K562 (cell line): Measurements from ENCODE around the gene ASB7. TPM values are rescaled to one million over a fixed set of nuclear protein-coding genes. Genes with fewer than 3 reads are reported as not detected.

ENCODE experiments used
- ATAC-seq: fragments of 200-7000 bp; cut with Tn5 transposase; 3 replicates; pipeline ENCODE4 v1.9.1; 2020; ENCODE audit warnings: moderate library complexity
- BruUV-seq: library from RNA; stranded (reverse); fragments of 400-500 nt; replicated peaks from 2 replicates; lab custom pipeline; 2021; lab: Mats Ljungman, UMichigan
- CTCF ChIA-PET: fragments of 300-600 bp; formaldehyde crosslinking; extraction: SDS; loops from one replicate; lab custom pipeline; 2021; ENCODE audit warnings: low intra/inter-chr PET ratio; lab: Yijun Ruan, JAX
- POLR2A ChIA-PET: fragments of 300-600, 350-650 bp; sonication (Branson Sonifier 250); formaldehyde crosslinking; extraction: SDS; loops from one replicate; lab custom pipeline; 2021; ENCODE audit warnings: antibody characterized with exemption, inconsistent platforms; lab: Yijun Ruan, JAX
- DNase-seq, 4 experiments: peaks; one replicate each; pipeline versions ENCODE4 v3.0.0 to v3.0.0-alpha.2; 2011 to 2018; ENCODE audit warnings: low spot score in 3 of 4, mixed read lengths in 3 of 4; ENCODE audit errors: extremely low read depth in 1 of 4
- FAIRE-seq: peaks from 2 replicates; lab custom pipeline; 2011; peaks lifted over from hg19 to GRCh38; lab: Jason Lieb, UNC
- H2AFZ ChIP-seq: 2 replicates; pipeline ENCODE4 v1.6.0; 2011; ENCODE audit warnings: low read depth, low read length, control low read depth, inconsistent platforms
- H3K27ac ChIP-seq: fragments of 200-600 bp; 3 replicates; pipeline ENCODE4 v1.8.0; 2011; ENCODE audit warnings: low read depth, mild to moderate bottlenecking, control low read depth, inconsistent platforms, low read length, moderate library complexity, mixed read lengths; ENCODE audit errors: extremely low read depth
- H3K27me3 ChIP-seq, 2 experiments: fragments of 300-600 bp in 1 of 2; 2 replicates in 1 of 2; 3 replicates in 1 of 2; pipeline versions ENCODE4 v1.6.0 to v1.8.0; 2011; ENCODE audit warnings: inconsistent platforms in 2 of 2, low read length in 2 of 2, mild to moderate bottlenecking in 1 of 2, mixed read lengths in 1 of 2, moderate library complexity in 1 of 2; ENCODE audit not compliant: control insufficient read depth in 2 of 2, insufficient read depth in 2 of 2
- H3K36me3 ChIP-seq: fragments of 300-600 bp; 3 replicates; pipeline ENCODE4 v1.8.0; 2011; ENCODE audit warnings: mild to moderate bottlenecking, low read length, inconsistent platforms; ENCODE audit not compliant: control insufficient read depth, insufficient read depth
- H3K4me1 ChIP-seq, 2 experiments: fragments of 200-600 bp in 1 of 2; replicated peaks in 1 of 2; 2 replicates in 1 of 2; 3 replicates in 1 of 2; pipeline versions ENCODE4 v1.5.1 to v1.8.0; 2011; ENCODE audit warnings: inconsistent platforms in 2 of 2, low read length in 2 of 2, mild to moderate bottlenecking in 1 of 2, mixed read lengths in 1 of 2, moderate library complexity in 1 of 2; ENCODE audit not compliant: control insufficient read depth in 2 of 2, insufficient read depth in 2 of 2
- H3K4me2 ChIP-seq: 2 replicates; pipeline ENCODE4 v1.6.1; 2011; ENCODE audit warnings: low read length, control low read depth, inconsistent platforms, mixed read lengths; ENCODE audit not compliant: insufficient read depth
- H3K4me3 ChIP-seq: fragments of 200-600 bp; sonication (generic), shearing (Covaris generic); 2 replicates; pipeline ENCODE4 v1.5.1; 2016; ENCODE audit warnings: control low read depth, inconsistent platforms
- H3K79me2 ChIP-seq: fragments of 200-600 bp; 3 replicates; pipeline ENCODE4 v1.8.0; 2011; ENCODE audit warnings: low read length, inconsistent platforms; ENCODE audit not compliant: control insufficient read depth, insufficient read depth
- H3K9ac ChIP-seq, 2 experiments: 2 replicates each; pipeline versions ENCODE4 v1.6.0 to v1.6.1; 2011; ENCODE audit warnings: low read depth in 2 of 2, low read length in 2 of 2, control low read depth in 1 of 2, inconsistent platforms in 1 of 2, mild to moderate bottlenecking in 1 of 2, mixed read lengths in 1 of 2; ENCODE audit not compliant: insufficient read depth in 1 of 2
- H3K9me1 ChIP-seq: one replicate; pipeline ENCODE4 v1.6.0; 2011; ENCODE audit warnings: inconsistent platforms, mild to moderate bottlenecking, low read length, moderate library complexity; ENCODE audit not compliant: control insufficient read depth, insufficient read depth
- H3K9me3 ChIP-seq: replicated peaks from 2 replicates; pipeline ENCODE4 v1.5.1; 2011; ENCODE audit warnings: low read depth, low read length, inconsistent platforms; ENCODE audit not compliant: control insufficient read depth, insufficient read depth
- H4K20me1 ChIP-seq: replicated peaks from 2 replicates; pipeline ENCODE4 v1.6.1; 2011; ENCODE audit warnings: low read length, inconsistent platforms, mixed read lengths; ENCODE audit not compliant: control insufficient read depth, insufficient read depth
- BACH1 ChIP-seq: fragments of 200-800 bp; sonication (Bioruptor generic); IDR thresholded peaks from 2 replicates; pipeline ENCODE4 v1.6.1; 2016; ENCODE audit warnings: missing genetic modification characterization, missing compliant biosample characterization
- HDAC6 ChIP-seq: IDR thresholded peaks from 2 replicates; pipeline ENCODE4 v1.6.1; 2012; ENCODE audit warnings: low read depth, mild to moderate bottlenecking, control low read depth, inconsistent platforms, low read length, moderate library complexity
- HIVEP1 ChIP-seq: fragments of 250-450 bp; sonication (Bioruptor Pico); IDR thresholded peaks from 2 replicates; pipeline ENCODE4 v1.4.0; 2020; ENCODE audit warnings: mild to moderate bottlenecking
- MAZ ChIP-seq, 2 experiments: fragments of 450-650 bp in 1 of 2; sonication (generic) in 1 of 2; formaldehyde crosslinking; IDR thresholded peaks in 1 of 2; conservative IDR thresholded peaks in 1 of 2; 2 replicates each; pipeline versions ENCODE4 v1.4.0 to v1.5.0; 2020; ENCODE audit warnings: mild to moderate bottlenecking in 1 of 2, missing genetic modification reagents in 1 of 2
- MLX ChIP-seq, 2 experiments: fragments of 450-650 bp in 1 of 2; sonication (generic) in 1 of 2; formaldehyde crosslinking; conservative IDR thresholded peaks; 2 replicates each; pipeline versions ENCODE4 v1.4.0 to v1.8.1; 2020 to 2022; ENCODE audit warnings: mild to moderate bottlenecking in 1 of 2, missing genetic modification reagents in 1 of 2
- NKRF ChIP-seq: fragments of 450-650 bp; IDR thresholded peaks from 2 replicates; pipeline ENCODE4 v1.6.1; 2016; ENCODE audit warnings: borderline replicate concordance
- PREB ChIP-seq: sonication (generic); formaldehyde crosslinking; IDR thresholded peaks from 2 replicates; pipeline ENCODE4 v1.8.1; 2023; ENCODE audit warnings: mild to moderate bottlenecking, missing genetic modification reagents
- RFX1 ChIP-seq: fragments of 450-650 bp; IDR thresholded peaks from 2 replicates; pipeline ENCODE4 v1.6.1; 2016; ENCODE audit warnings: mild to moderate bottlenecking, moderate library complexity
- SMAD3 ChIP-seq: fragments of 450-650 bp; formaldehyde crosslinking; conservative IDR thresholded peaks from 2 replicates; pipeline ENCODE4 v1.4.0; 2020; ENCODE audit warnings: mild to moderate bottlenecking
- SRF ChIP-seq, 2 experiments: fragments of 250-450, 450-650 bp in 1 of 2; sonication (Bioruptor Pico) in 1 of 2; sonication (generic) in 1 of 2; formaldehyde crosslinking; IDR thresholded peaks; 2 replicates each; pipeline versions ENCODE4 v1.5.0 to v1.5.1; 2020 to 2022; ENCODE audit warnings: mild to moderate bottlenecking in 1 of 2, missing genetic modification reagents in 1 of 2
- STAG1 ChIP-seq: sonication (generic); formaldehyde crosslinking; IDR thresholded peaks from 2 replicates; pipeline ENCODE4 v1.5.0; 2020; ENCODE audit warnings: missing genetic modification reagents, borderline replicate concordance
- STAT5A ChIP-seq: IDR thresholded peaks from 2 replicates; pipeline ENCODE4 v1.6.1; 2012; ENCODE audit warnings: low read length, inconsistent platforms, borderline replicate concordance
- THRB ChIP-seq: fragments of 450-650 bp; formaldehyde crosslinking; conservative IDR thresholded peaks from 2 replicates; pipeline ENCODE4 v1.4.0; 2022; ENCODE audit warnings: mild to moderate bottlenecking, missing genetic modification characterization
- ZNF232 ChIP-seq: sonication (generic); formaldehyde crosslinking; IDR thresholded peaks from 2 replicates; pipeline ENCODE4 v1.8.0; 2022; ENCODE audit warnings: mild to moderate bottlenecking, missing genetic modification reagents
- ZNF449 ChIP-seq: fragments of 250-450 bp; sonication (Bioruptor Pico); IDR thresholded peaks from 2 replicates; pipeline ENCODE4 v1.8.0; 2022; ENCODE audit warnings: moderate library complexity, mild to moderate bottlenecking, inconsistent platforms
- ZNF644 ChIP-seq: fragments of 200-800 bp; sonication (Bioruptor generic); IDR thresholded peaks from 2 replicates; pipeline ENCODE4 v1.6.1; 2016; ENCODE audit warnings: low read depth, missing genetic modification characterization, missing compliant biosample characterization
- WGBS: fragments of 100-300 bp; shearing (Covaris generic); methylation state at CpG from one replicate; pipeline ENCODE4 v1.1.6; 2016; ENCODE audit warnings: low coverage, mixed read lengths; ENCODE audit not compliant: insufficient coverage; ENCODE audit errors: missing lambda C conversion rate; 5-methylcytosine and 5-hydroxymethylcytosine counted together
- in situ Hi-C: fragments of 300-500 bp; cut with MboI; formaldehyde crosslinking; loops from 4 replicates; pipeline ENCODE4 v1.15.0; 2018; ENCODE audit warnings: inconsistent platforms, mixed read lengths
- intact Hi-C: fragments of 100-400 bp; cut with micrococcal nuclease; formaldehyde crosslinking; loops from 2 replicates; pipeline ENCODE4 v1.14.2; 2022
- polyA plus RNA-seq, 8 experiments: library from polyadenylated mRNA; depleted of rRNA in 4 of 8; stranded (reverse) in 5 of 8; unstranded in 3 of 8; fragments of >200 nt; fragmentation: Nextera tagmentation in 2 of 8; fragmentation: Illumina TruSeq in 1 of 8; extraction: Ambion mirVana in 2 of 8; extraction: Trizol in 1 of 8; gene quantifications; 2 replicates each; pipeline versions ENCODE4 v1.2.1 to v1.2.3, GENCODE V29; 2011 to 2014; ENCODE audit warnings: inconsistent platforms in 1 of 8, missing spikeins in 1 of 8
- total RNA-seq, 7 experiments: library from RNA; depleted of rRNA in 6 of 7; stranded (reverse); fragments of >200 nt in 6 of 7; fragmentation: Illumina TruSeq in 2 of 7; extraction: Trizol in 2 of 7; gene quantifications; 2 replicates each; pipeline versions ENCODE4 v1.2.1 to v1.2.3, GENCODE V29; 2011 to 2021; ENCODE audit warnings: low replicate concordance in 1 of 7

ASB7 gene
- total and polyA plus RNA-seq, 9 of the 15 experiments (the other 6 are each of a cell fraction or from before 2014, with no cell fraction given), result 1.8 to 10.1 (median 6.8) TPM

GRCh38 chr15:100558771-100559254, 43.6 kb upstream of the ASB7 start:
- 100% methylated on average over 13 of the region's 50 CpGs for WGBS
- intact Hi-C loops, result no loop called here
- Histone ChIP-seq H3K9me3 (peaks cover 2% of the 10 kb centered on the region), H3K4me1 (no peaks in the 10 kb centered on the region), H3K4me3 (no peak overlapping the region), H3K79me2 (no peaks in the 10 kb centered on the region), H2AFZ (no peak overlapping the region), H3K9me1 (no peaks in the 10 kb centered on the region), H3K27me3 (no peaks in the 10 kb centered on the region), H3K9ac (no peak overlapping the region), H3K27ac (no peak overlapping the region), H3K36me3 (peaks cover 13% of the 10 kb centered on the region; the same call in 1 of the 3 replicates), H4K20me1 (no peaks in the 10 kb centered on the region), H3K4me2 (no peak overlapping the region)
- BruUV-seq, result no TSS peak
- in situ Hi-C loops, result no loop called here
- ChIA-PET CTCF (no interaction called here), POLR2A (no interaction called here)
- FAIRE-seq (no peak), ATAC-seq (no peak), DNase-seq (no peak)
- TF ChIP-seq ZNF644 (no peak), MAZ (CRISPR knock-in tag; conservative IDR thresholded peaks at IDR 0.05 in 1 of 2, IDR thresholded peaks at IDR 0.05 in 1 of 2) (no peak), HDAC6 (no peak), PREB (CRISPR knock-in tag) (no peak), ZNF232 (CRISPR knock-in tag) (no peak), ZNF449 (CRISPR knock-in tag) (no peak), SRF (CRISPR knock-in tag; IDR thresholded peaks at IDR 0.05) (no peak), MLX (CRISPR knock-in tag; conservative IDR thresholded peaks at IDR 0.05) (no peak), RFX1 (no peak), STAT5A (no peak), STAG1 (no peak), THRB (CRISPR knock-in tag) (no peak), HIVEP1 (CRISPR knock-in tag) (no peak), SMAD3 (CRISPR knock-in tag) (no peak), NKRF (no peak), BACH1 (no peak)
